ENCODE measurements around the gene KIAA1217. TPM values are rescaled to one million over a fixed set of nuclear protein-coding genes. Genes with fewer than 3 reads are reported as not detected.

KIAA1217 gene
- total RNA-seq, 1 donor from 2014 or later = 54.3 TPM

- DNase-seq (ENCODE audit: extremely low spot score in 2 of 2) = no peak
- no peak overlapping the region for H3K4me3 ChIP-seq
- H3K9me3 ChIP-seq = no peaks in the 10 kb centered on the region
- no peak overlapping the region for H3K27ac ChIP-seq
- H3K4me1 ChIP-seq = no peaks in the 10 kb centered on the region
- intact Hi-C loops (cut with DNase I) = no loop called here
- TF ChIP-seq CTCF (IDR thresholded peaks at IDR 0.05) (no peak), POLR2A (IDR thresholded peaks at IDR 0.05) (no peak), POLR2AphosphoS5 (IDR thresholded peaks at IDR 0.05; ENCODE audit: insufficient read depth in 1 of 2, low read depth in 1 of 2) (no peak)
- no peaks in the 10 kb centered on the region for H3K27me3 ChIP-seq
- no peaks in the 10 kb centered on the region for H3K36me3 ChIP-seq
Observed at GRCh38 chr10:24202181-24202570, 6.8 kb upstream of the KIAA1217 start.

GRCh38 chr10:24205821-24206220 lies 3.1 kb upstream of the KIAA1217 start:
- intact Hi-C loops (cut with DNase I) = no loop called here
- no peaks in the 10 kb centered on the region for H3K9me3 ChIP-seq
- no peak overlapping the region for H3K4me3 ChIP-seq
- H3K27me3 ChIP-seq = no peaks in the 10 kb centered on the region
- H3K36me3 ChIP-seq = no peaks in the 10 kb centered on the region
- no peak for DNase-seq (ENCODE audit: extremely low spot score in 2 of 2)
- no peak overlapping the region for H3K27ac ChIP-seq
- peaks cover 30% of the 10 kb centered on the region for H3K4me1 ChIP-seq
- TF ChIP-seq POLR2AphosphoS5 (IDR thresholded peaks at IDR 0.05; ENCODE audit: insufficient read depth in 1 of 2, low read depth in 1 of 2) = no peak
- TF ChIP-seq POLR2A (IDR thresholded peaks at IDR 0.05) = no peak
- TF ChIP-seq CTCF (IDR thresholded peaks at IDR 0.05) = no peak

DNA sequence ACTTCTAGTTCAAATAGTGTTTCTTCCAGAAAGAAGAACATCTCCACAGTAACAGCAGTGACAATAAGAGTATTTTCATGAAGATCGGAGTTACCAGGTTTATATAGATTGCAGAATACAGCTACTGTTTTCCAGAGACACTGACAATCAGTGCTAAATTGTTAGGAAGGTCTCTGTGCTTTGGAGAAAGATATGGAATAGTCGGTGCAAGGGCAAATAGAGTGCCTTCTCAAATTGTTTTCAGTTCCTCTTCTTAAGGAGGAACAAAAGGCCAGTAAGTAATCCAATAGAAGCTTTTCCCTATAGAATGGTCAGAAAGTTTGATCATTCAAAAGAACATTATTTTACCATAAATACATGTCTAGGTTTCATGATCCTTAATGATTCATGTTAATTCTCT lies 2.6 kb upstream of the KIAA1217 start:
- Histone ChIP-seq H3K27ac (no peak overlapping the region), H3K27me3 (no peaks in the 10 kb centered on the region), H3K9me3 (no peaks in the 10 kb centered on the region), H3K4me3 (no peak overlapping the region), H3K4me1 (peaks cover 30% of the 10 kb centered on the region), H3K36me3 (no peaks in the 10 kb centered on the region)
- no peak for DNase-seq (ENCODE audit: extremely low spot score in 2 of 2)
- intact Hi-C loops (cut with DNase I) = no loop called here
- no peak for TF ChIP-seq POLR2AphosphoS5 (IDR thresholded peaks at IDR 0.05; ENCODE audit: insufficient read depth in 1 of 2, low read depth in 1 of 2)
- no peak for TF ChIP-seq CTCF (IDR thresholded peaks at IDR 0.05)
- no peak for TF ChIP-seq POLR2A (IDR thresholded peaks at IDR 0.05)

DNA sequence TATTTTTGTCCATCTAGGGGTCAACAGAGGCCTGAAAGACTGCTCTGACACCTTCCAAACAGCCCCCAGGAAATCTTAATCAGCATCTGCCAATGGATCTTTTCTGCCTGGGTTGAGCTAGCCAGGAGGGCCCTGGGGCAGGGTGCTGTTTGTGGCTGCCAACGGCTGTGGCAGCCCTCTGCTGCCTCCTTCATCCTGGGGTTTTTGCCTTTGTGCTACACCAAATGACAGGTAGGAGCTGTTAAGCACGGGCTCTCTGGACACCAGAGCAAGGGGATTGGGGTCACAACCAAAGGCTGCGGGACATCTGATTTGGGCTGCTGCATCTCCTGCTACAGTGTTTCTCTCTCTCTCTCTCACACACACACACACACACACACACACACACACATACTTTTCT lies 2.0 kb upstream of the KIAA1217 start:
- TF ChIP-seq CTCF (IDR thresholded peaks at IDR 0.05) (no peak), POLR2A (IDR thresholded peaks at IDR 0.05) (no peak), POLR2AphosphoS5 (IDR thresholded peaks at IDR 0.05; ENCODE audit: insufficient read depth in 1 of 2, low read depth in 1 of 2) (no peak)
- no peaks in the 10 kb centered on the region for H3K36me3 ChIP-seq
- intact Hi-C loops (cut with DNase I) = no loop called here
- H3K4me3 ChIP-seq = no peak overlapping the region
- no peaks in the 10 kb centered on the region for H3K27me3 ChIP-seq
- peaks cover 30% of the 10 kb centered on the region for H3K4me1 ChIP-seq
- H3K27ac ChIP-seq = no peak overlapping the region
- no peak for DNase-seq (ENCODE audit: extremely low spot score in 2 of 2)
- H3K9me3 ChIP-seq = no peaks in the 10 kb centered on the region

DNA sequence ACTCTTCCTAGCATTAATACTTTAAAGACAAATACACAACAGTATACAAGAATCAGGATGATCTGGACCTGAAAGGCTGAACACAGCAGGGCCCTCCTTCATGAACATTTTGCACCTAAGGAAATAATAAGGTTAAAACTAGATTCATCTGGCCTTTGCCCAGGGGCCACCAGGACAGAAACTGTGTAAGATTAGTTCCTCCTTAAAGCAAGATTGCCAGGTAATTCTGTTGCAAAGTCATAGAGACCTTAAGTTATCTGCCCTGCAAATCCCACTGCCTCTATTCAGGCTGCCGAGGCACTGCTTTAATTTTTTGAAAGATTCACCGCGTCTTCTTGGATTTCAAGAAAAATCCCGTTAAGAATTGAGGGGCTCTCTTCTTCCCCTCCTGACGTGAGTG lies 1.6 kb upstream of the KIAA1217 start:
- TF ChIP-seq POLR2AphosphoS5 (IDR thresholded peaks at IDR 0.05; ENCODE audit: insufficient read depth in 1 of 2, low read depth in 1 of 2) (no peak), POLR2A (IDR thresholded peaks at IDR 0.05) (no peak), CTCF (IDR thresholded peaks at IDR 0.05) (no peak)
- H3K4me1 ChIP-seq = peaks cover 30% of the 10 kb centered on the region
- no peak overlapping the region for H3K4me3 ChIP-seq
- no peaks in the 10 kb centered on the region for H3K36me3 ChIP-seq
- intact Hi-C loops (cut with DNase I) = no loop called here
- no peaks in the 10 kb centered on the region for H3K27me3 ChIP-seq
- no peaks in the 10 kb centered on the region for H3K9me3 ChIP-seq
- DNase-seq (ENCODE audit: extremely low spot score in 2 of 2) = no peak
- peak overlapping the region; percentile 82 for H3K27ac ChIP-seq
